Pulmonary artery endothelial cell (primary cell): ENCODE measurements around the gene CUEDC1. TPM values are rescaled to one million over a fixed set of nuclear protein-coding genes. Genes with fewer than 3 reads are reported as not detected.

Experiments
- DNase-seq: peaks from one replicate; pipeline ENCODE4 v3.0.0-alpha.2; 2011; ENCODE audit warnings: low read depth, low spot score
- total RNA-seq: library from RNA; depleted of rRNA; stranded (reverse); fragments of >200 nt; gene quantifications from 2 replicates; pipeline ENCODE4 v1.2.3, GENCODE V29; 2014

CUEDC1 gene
- total RNA-seq, 1 donor from 2014 or later, result 5.2 TPM

- DNase-seq, result no peak
Measured at GRCh38 chr17:57898487-57899311, 56.5 kb downstream of the CUEDC1 start.

GRCh38 chr17:57895382-57896060 lies 59.7 kb downstream of the CUEDC1 start:
- DNase-seq, result no peak

- no peak for DNase-seq
Measured at GRCh38 chr17:57894848-57895247, 60.4 kb downstream of the CUEDC1 start.

DNA sequence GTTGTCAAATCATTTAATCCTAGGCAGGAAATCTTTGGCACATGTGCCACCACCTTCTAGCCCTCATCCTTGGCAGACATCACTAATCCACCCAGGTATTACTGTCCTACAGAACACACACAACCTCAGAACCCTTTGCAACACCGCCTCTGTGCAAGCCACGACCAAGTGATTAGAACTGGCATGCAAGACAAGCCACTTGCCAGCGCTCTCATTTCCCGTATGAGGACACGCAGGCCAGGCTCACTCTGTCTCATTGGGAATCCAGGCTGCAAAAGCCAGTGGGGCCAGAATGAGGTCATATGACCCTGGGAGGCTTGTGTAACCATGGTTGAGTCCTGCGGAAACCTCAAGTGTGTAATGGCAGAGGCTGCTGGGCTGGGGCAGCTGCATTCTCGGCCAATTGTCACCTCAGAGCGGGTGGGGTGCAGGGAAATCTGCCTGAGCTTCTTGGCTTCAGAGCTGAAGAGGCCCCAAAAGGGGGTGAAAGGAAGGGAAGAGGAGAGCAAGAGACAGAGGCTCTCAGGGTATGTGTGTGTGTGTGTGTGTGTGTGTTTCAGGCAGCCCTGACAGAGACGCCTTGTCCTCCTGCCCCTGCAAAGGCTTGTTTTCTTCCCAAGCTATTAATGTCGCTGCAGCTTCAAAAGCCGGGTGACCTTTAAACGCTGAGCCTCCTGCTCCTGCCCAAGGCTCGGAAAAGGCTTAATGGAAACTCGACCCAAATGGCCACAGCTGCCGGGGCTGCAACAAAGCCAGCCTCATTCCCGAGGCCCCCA lies 62.2 kb downstream of the CUEDC1 start:
- no peak for DNase-seq

- DNase-seq, result no peak
Measured at GRCh38 chr17:57892146-57892819, 62.9 kb downstream of the CUEDC1 start.

DNA sequence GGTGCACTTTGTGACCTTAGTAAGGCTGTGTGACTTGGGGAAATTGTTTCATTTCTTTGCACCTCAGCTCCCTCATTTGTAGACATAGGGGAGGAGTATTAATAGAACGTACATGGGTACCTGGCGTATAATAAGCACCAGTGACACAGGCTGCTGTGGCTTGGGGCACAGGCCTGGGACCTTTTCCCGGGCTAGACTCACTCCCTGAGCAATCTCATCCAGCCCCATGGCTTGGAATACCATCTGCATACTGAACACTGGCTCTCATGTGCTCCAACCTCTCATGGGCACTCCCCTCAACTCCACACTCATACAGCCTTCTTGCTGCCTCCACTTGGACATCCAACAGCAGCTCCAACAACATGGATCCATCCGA lies 64.4 kb downstream of the CUEDC1 start:
- no peak for DNase-seq

DNA sequence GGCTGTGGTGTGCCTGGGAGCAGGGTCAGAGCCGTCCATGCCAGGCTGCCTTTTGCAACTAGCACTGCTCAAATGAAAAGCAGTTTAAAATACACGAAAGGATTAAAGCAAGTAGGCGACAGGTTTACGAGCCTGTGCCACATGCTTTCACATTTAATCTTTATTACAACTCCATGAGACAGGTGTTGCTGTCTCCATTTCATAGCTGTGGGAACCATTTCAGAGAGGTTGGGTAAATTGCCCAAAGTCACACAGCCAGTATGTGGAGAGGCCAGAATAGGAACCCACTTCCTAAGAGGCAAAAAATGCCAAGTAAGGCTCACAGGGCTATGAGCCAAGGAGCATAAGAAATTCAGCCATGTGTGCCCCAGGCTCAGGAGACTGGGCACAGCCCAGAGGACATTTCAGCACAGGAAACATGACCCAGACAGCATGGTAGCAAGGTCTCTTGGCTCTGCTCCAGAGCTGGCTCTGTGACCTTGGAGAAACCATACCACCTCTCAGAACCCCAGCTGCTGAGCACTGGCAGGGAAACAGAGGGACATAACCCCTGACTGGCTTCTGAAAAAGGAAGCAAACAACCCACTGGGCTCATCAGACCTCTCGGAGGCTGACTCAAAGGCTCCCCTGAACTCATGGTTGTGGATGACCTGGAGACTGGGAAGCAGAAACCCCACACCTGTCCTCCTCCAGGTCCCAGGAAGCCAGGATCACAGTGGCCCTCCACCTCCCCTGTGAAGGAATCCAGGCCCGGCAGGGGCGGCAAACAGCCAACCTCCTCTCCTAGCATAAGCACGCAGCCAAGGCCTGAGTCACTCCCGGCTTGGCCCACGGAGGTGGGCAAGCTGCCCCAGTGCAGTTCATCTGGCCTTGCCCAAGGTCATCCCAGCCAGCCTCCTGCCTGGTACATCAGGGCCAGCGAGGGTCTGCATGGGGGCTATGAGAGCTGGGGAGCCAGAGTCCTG lies 65.0 kb downstream of the CUEDC1 start:
- no peak for DNase-seq

DNA sequence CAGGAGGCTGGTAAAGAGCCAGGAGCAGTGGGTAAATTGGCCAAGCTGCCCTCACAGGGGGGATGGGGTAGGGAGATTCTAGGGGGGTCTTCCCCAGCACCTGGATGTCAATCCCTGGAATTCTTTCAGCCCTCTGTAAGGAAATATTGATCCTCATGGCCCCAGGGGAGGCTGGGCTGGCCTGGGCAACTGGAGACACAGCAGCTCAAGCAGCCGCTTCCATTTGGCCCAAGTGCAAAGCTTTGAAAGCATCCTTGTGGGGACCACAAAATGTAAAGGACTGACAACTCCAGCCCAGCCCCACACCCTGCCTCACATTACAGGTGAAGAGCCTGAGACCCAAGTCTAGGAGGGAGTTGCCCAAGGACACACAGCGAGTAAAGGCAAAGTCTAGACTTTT lies 66.0 kb downstream of the CUEDC1 start:
- no peak for DNase-seq

DNA sequence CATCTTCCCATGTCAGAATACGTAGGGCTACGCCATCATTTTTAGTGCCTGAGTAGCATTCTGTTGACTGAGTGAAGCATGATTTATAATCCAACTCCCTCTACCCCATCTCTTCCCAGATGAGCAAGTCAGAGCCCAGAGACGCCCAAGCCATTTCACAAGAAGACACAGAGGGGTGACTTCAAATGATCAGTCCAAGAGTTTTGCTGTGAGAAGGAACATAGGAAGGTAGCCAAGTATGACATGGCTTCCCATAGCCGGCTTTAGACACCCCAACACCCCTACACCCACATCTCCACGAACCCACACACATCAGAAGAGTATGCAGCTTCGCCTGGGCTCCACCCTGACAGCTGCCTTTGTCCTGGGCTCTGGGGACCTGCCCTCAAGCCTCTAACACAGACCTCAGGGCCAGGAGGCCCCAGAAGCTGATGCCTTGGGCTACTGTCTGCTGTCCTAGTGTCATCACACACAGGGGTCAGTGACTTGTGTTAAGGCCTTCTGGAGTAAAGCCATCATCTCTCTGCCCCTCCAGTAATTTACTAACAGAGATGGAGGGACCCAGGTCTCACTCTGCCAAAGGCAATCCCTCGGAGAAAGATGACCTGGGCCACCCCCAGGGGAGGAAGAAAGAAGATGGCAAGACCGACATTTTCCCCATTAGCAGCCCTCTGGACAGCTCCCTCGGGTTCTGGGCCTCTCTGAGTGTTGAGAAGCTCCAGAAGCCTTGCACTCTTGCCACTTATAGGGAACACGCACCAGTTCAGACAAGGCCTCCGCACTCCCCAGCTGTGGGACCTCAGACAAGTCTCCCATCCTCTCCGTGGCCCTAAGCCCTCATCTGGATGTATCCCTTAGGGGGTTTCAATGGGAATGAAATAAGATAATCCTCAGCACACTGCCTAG lies 66.6 kb downstream of the CUEDC1 start:
- no peak for DNase-seq

DNA sequence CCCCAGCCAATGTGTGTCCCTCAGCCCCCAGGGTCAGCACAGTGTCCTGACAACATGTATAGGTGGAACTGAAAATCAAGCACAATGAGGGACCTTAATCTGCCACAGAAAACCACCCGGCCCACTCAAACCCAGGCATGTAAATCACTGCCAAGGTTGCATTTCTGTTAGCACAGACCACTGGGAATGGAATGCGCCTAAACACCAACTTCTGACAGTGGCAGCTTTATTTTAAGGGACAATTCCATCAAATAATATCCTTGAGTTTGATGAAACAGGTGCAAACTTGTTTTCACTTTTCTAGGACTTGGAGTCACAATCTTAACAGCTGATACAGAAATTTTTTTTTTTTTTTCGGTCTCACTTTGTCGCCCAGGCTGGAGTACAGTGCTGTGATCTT lies 68.1 kb downstream of the CUEDC1 start:
- DNase-seq, result no peak

DNA sequence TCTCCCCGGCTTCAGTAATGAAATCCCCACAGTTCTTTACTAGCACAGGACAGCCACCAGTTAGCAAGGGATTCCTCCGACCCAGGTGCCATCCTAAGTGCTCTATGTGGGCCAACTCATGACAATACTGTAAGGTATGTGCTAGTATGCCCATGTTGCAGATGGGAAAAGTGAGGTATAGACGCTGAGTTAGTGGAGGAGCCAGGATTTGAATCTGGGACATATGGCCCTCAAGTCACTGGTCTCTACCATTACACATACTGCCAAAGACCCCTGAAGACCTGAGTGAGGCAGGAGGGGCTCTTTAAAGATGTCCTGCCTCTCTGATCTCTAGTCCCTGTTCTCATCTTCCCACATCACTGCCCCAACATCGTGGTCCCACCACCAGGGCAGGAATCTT lies 69.2 kb downstream of the CUEDC1 start:
- DNase-seq, result no peak

- DNase-seq, result no peak
Measured at GRCh38 chr17:57885148-57885915, 69.9 kb downstream of the CUEDC1 start.

GRCh38 chr17:57881783-57882351 lies 73.3 kb downstream of the CUEDC1 start:
- DNase-seq, result no peak

GRCh38 chr17:57881143-57881542 lies 74.1 kb downstream of the CUEDC1 start:
- no peak for DNase-seq

- DNase-seq, result no peak
Measured at GRCh38 chr17:57880086-57880456, 75.1 kb downstream of the CUEDC1 start.

- no peak for DNase-seq
Measured at GRCh38 chr17:57879437-57880085, 75.7 kb downstream of the CUEDC1 start.

GRCh38 chr17:57877803-57878377 lies 77.3 kb downstream of the CUEDC1 start:
- DNase-seq, result no peak

GRCh38 chr17:57876866-57877237 lies 78.4 kb downstream of the CUEDC1 start:
- no peak for DNase-seq
